K562 (cell line): Measurements from ENCODE around the gene ARHGEF6. TPM values are rescaled to one million over a fixed set of nuclear protein-coding genes. Genes with fewer than 3 reads are reported as not detected.

Source experiments
- ARHGAP35 ChIP-seq: fragments of 450-650 bp; IDR thresholded peaks from 2 replicates; pipeline ENCODE4 v1.6.1; 2018; ENCODE audit not compliant: partially characterized antibody
- E2F5 ChIP-seq: sonication (generic); formaldehyde crosslinking; IDR thresholded peaks from 2 replicates; pipeline ENCODE4 v1.8.0; 2022; ENCODE audit warnings: mild to moderate bottlenecking, missing genetic modification reagents
- ETV5 ChIP-seq: sonication (generic); formaldehyde crosslinking; IDR thresholded peaks from 2 replicates; pipeline ENCODE4 v1.4.0; 2020; ENCODE audit warnings: low read depth, mild to moderate bottlenecking, missing genetic modification reagents
- EZH2 ChIP-seq: IDR thresholded peaks from 2 replicates; pipeline ENCODE4 v1.6.1; 2012; ENCODE audit warnings: low read depth, mild to moderate bottlenecking, inconsistent platforms, low read length, borderline replicate concordance
- HMGXB4 ChIP-seq: sonication (generic); formaldehyde crosslinking; IDR thresholded peaks from 2 replicates; pipeline ENCODE4 v1.8.1; 2023; ENCODE audit warnings: mild to moderate bottlenecking, missing genetic modification reagents
- HNRNPK ChIP-seq: fragments of 200-400 bp; formaldehyde crosslinking; IDR thresholded peaks from one replicate; pipeline ENCODE4 v1.6.1; 2018; ENCODE audit warnings: mild to moderate bottlenecking, low read depth, low read length; ENCODE audit not compliant: poor library complexity, severe bottlenecking
- MAFG ChIP-seq: fragments of 450-650 bp; conservative IDR thresholded peaks from 2 replicates; pipeline ENCODE4 v1.6.1; 2016; ENCODE audit warnings: missing genetic modification characterization, missing compliant biosample characterization
- MLLT1 ChIP-seq, 2 experiments: fragments of 450-650 bp; IDR thresholded peaks; 2 replicates each; pipeline ENCODE4 v1.6.1; 2016
- TBL1XR1 ChIP-seq, 2 experiments: IDR thresholded peaks; 2 replicates each; pipeline ENCODE4 v1.6.1; 2012; ENCODE audit warnings: improper control_type of control experiment in 2 of 2, low read length in 2 of 2, mild to moderate bottlenecking in 1 of 2
- TCF15 ChIP-seq: fragments of 250-450 bp; sonication (Bioruptor Pico); IDR thresholded peaks from 2 replicates; pipeline ENCODE4 v1.8.0; 2022; ENCODE audit warnings: moderate library complexity, mild to moderate bottlenecking, inconsistent platforms
- ZBTB12 ChIP-seq: fragments of 250-450 bp; sonication (Bioruptor Pico); IDR thresholded peaks from 2 replicates; pipeline ENCODE4 v1.4.0; 2020
- polyA plus RNA-seq, 8 experiments: library from polyadenylated mRNA; depleted of rRNA in 4 of 8; stranded (reverse) in 5 of 8; unstranded in 3 of 8; fragments of >200 nt; fragmentation: Nextera tagmentation in 2 of 8; fragmentation: Illumina TruSeq in 1 of 8; extraction: Ambion mirVana in 2 of 8; extraction: Trizol in 1 of 8; gene quantifications; 2 replicates each; pipeline versions ENCODE4 v1.2.1 to v1.2.3, GENCODE V29; 2011 to 2014; ENCODE audit warnings: inconsistent platforms in 1 of 8, missing spikeins in 1 of 8
- total RNA-seq, 7 experiments: library from RNA; depleted of rRNA in 6 of 7; stranded (reverse); fragments of >200 nt in 6 of 7; fragmentation: Illumina TruSeq in 2 of 7; extraction: Trizol in 2 of 7; gene quantifications; 2 replicates each; pipeline versions ENCODE4 v1.2.1 to v1.2.3, GENCODE V29; 2011 to 2021; ENCODE audit warnings: low replicate concordance in 1 of 7

Gene ARHGEF6
- total and polyA plus RNA-seq, 9 of the 15 experiments (the other 6 are each of a cell fraction or from before 2014, with no cell fraction given), result 2.9 to 22.1 (median 13.3) TPM

- TF ChIP-seq E2F5 (CRISPR knock-in tag) (no peak), ZBTB12 (CRISPR knock-in tag) (no peak), TCF15 (CRISPR knock-in tag) (no peak), ETV5 (CRISPR knock-in tag) (0 out of 2 replicates have a peak, but pooled peaks have one; percentile 39), ARHGAP35 (no peak), EZH2 (no peak), HNRNPK (no peak), MLLT1 (IDR thresholded peaks at IDR 0.05) (no peak), MAFG (tag) (no peak), HMGXB4 (CRISPR knock-in tag) (no peak), TBL1XR1 (IDR thresholded peaks at IDR 0.05; ENCODE audit: low read length in 2 of 2) (no peak)
Measured at GRCh38 chrX:136767104-136767941, 13.4 kb downstream of the ARHGEF6 start (continued).
